ENCODE measurements around the gene DDIT4.
"Not testable (repeated sequence)": the region's sequence is repeated elsewhere in the genome, so short reads cannot be mapped to it uniquely, and the experiment has no call there.

The DDIT4 gene

GRCh38 chr10:72295330-72295910 lies 21.7 kb downstream of the DDIT4 start:
- DNase-seq (ENCODE audit: low read depth in 2 of 2) = no peak

DNA sequence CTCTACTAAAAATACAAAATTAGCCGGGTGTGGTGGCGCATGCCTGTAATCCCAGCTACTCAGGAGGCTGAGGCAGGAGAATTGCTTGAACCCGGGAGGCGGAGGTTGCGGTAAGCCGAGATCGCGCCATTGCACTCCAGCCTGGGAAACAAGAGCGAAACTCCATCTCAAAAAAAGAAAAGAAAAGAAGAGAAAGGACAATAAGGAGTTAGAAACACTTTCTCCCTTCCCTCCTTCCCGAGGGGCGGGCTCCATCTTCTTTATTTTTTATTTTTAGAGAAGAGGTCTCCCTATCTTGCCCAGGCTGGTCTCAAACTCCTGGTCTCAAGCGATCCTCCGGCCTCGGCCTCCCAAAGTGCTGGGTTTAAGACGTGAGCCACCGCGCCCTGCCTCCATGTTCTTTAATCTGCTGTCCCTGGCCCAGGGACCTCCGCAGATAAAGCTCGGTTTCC lies 23.1 kb downstream of the DDIT4 start:
- DNase-seq (ENCODE audit: low read depth in 2 of 2) = not testable (repeated sequence)

DNA sequence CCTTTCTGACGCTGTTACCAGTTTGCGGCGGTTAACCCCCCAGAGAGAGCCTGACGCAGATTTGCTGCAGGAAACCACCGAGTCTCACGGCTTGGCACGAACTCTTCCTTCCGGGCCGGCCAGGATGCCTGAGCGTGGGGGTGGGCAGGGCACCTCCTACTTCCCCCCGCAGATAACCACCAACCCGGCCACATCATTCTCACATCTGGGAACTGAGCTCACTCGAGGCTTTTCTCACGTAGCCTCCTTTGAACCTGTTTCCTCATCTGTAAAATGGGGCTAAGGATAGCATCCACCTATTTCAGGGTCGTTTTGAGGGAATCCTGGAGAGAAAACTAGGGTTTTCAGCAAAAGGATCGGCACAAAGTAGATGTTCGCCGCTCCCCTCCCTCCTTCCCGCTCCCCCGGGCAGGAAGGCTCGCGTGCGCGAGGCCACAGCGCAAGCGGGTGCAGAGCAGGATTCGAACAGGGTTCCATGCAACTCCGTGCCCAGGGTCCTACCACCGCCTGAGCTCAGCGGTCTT lies 23.6 kb downstream of the DDIT4 start:
- peak; percentile 91 to 93 for DNase-seq (ENCODE audit: low read depth in 2 of 2)

DNA sequence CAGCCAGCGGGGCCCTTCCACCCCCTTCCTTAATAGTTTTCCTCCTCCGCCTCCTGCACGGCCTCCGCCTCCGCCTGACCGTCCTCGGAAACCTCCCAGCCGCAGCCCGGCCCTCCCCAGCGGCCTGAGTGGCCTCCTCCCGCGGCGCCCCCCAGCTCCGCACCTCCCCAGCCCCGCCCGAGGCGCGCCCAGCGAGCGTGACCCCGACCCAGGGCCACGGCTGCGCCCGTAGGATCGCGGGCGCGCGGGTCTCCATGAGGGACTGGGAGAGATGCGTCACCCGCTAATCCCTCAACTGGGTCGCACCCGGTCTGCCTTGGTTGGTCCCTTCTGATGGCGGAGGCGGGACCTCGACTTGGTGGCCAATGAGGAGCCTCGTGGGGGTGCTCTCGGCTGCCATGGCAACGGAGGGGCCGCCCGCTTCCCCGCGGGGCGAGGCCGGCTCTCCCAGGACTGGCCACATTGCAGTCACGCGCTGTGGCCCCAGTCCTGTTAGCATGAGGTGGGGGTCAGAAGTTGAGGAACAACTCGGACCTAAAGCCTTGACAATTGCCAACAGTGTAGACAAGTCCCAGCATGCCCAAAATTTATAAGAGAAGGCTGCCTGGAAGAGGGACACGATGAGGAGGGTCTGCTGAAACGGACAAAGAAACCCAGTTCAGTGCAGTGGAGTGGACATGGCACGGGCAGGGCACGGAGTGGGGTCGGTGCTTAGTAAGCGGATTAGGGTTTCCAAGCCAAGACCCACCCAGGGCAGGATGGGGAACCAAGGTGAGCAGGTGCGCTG lies 24.3 kb downstream of the DDIT4 start:
- DNase-seq (ENCODE audit: low read depth in 2 of 2) = peak; percentile 92 to 93

- DNase-seq (ENCODE audit: low read depth in 2 of 2) = no peak
Observed at GRCh38 chr10:72298592-72299519, 25.1 kb downstream of the DDIT4 start.

GRCh38 chr10:72303424-72304128 lies 29.9 kb downstream of the DDIT4 start:
- DNase-seq (ENCODE audit: low read depth in 2 of 2) = no peak

DNA sequence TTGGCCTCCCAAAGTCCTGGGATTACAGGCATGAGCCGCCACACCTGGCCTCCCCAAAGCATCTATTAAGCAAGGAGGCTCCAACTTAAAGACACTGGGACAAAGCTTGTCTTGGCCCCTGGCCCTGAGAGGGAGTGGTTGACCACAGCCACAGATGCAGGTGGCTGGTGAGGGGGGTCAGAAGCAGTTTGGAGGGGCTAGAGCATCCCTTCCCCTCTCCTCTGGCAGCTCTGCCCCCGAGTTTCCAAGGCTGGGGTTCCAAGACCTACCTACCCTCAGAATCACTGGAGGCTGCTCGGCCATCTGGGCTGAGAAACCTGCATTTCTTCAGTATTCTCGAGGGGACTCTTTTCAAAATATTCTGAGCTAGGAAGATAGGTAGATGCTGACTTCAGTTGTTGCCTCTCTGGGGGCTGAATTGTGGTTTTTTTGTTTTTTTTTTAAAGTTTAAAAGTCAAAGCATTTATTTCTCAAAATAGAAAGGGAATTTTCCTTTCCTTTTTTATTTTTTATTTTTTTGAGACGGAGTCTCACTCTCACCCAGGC lies 32.6 kb downstream of the DDIT4 start:
- no peak for DNase-seq (ENCODE audit: low read depth in 2 of 2)

- DNase-seq (ENCODE audit: low read depth in 2 of 2) = not testable (repeated sequence)
Observed at GRCh38 chr10:72307711-72308110, 34.0 kb downstream of the DDIT4 start.

DNA sequence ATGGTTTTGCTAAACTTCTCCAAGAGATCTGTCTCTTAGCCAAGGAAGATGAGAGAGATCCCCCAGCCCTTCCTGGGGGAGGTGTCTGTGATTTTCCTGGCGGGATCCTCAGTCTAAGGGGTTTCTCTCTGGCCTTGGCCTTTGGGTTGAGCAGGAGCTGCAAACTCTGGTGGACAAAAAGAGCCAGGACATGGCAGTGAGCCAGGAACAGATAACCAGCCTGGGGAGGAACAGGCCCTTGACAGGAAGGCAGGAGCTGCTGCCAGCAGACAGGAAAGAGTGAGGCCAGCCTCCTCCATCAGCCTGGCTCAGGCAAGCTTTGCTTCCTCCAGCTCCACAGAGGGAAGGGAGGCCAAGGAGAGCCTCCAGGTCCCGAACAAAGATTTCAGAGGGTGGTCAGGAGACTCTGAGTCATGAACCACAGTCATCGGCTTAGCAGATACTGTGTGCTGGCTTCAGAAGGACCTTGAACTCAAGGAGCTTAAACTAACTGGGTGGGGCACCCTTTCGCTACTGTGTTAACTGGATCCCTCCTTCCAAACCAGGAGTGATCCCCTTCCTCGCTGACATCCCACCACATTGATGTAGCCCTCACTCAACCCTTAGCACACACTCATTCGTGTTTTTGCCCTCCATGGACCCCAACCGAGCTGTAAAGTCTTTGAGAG lies 34.7 kb downstream of the DDIT4 start:
- DNase-seq (ENCODE audit: low read depth in 2 of 2) = no peak

DNA sequence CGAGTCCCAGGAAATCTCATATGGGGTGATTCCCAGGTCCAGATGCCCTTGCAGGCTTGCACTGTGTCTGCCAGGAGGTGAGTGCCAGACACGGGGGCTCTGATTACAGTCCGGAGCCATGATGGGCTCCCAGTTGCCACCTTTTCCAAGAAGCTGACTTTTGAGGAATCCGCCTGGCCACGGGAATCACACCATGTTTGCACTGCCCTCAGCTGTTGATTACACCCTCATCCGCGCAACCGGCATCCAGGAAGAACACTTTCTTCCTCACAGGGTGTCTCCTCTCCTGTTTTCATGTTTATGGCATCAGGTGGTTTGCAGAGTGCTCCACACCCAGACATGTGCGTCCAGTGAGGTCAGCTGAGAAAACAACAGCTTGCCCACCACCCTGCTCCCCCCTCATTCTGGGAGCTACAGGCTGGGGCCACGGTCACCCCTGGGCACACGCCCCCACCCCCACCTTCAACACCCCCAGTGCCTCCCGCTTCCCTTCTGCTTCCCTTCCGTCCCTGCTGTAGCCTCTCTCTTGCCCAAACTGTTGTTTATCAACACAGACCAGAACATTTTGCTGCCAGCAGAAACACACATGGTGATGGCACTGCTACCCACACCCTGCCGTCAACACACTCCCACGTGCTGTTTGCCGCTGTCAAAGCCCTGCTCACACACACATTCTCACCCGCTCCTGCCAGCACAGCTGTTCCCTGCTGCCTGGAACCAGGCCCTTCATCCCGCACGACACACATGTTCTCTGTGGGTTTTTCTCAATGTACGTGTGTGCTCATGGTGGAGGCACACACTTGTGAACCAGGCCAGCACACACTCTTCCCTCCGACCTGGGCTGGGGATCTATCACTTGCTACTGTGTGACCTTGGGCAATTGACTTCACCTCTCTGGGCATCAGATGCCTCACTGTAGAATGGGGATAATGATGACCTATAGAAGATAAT lies 35.8 kb downstream of the DDIT4 start:
- no peak for DNase-seq (ENCODE audit: low read depth in 2 of 2)

- no peak for DNase-seq (ENCODE audit: low read depth in 2 of 2)
Observed at GRCh38 chr10:72310241-72310633, 36.5 kb downstream of the DDIT4 start.

- DNase-seq (ENCODE audit: low read depth in 2 of 2) = no peak
Observed at GRCh38 chr10:72310636-72311035, 36.9 kb downstream of the DDIT4 start.

DNA sequence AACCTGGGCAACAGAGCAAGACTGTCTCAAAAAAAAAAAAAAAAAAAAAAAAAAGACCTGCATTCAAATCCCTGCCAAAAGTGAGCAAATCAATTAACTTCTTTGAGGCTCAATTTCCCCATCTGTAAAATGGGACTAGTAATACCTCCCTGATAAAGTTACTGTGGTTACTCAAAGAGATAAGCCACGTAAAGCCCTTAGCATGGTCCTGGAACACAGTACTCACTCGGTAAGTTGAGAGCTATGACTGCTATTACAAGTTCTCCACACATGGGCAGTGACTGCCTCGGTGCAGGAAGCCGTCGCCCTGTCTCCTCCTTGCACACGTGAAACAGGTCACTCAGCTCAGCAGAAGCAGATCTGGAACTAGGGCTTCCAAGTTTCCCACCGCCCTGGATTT lies 37.9 kb downstream of the DDIT4 start:
- no peak for DNase-seq (ENCODE audit: low read depth in 2 of 2)

- no peak for DNase-seq (ENCODE audit: low read depth in 2 of 2)
Observed at GRCh38 chr10:72312865-72313391, 39.2 kb downstream of the DDIT4 start.

DNA sequence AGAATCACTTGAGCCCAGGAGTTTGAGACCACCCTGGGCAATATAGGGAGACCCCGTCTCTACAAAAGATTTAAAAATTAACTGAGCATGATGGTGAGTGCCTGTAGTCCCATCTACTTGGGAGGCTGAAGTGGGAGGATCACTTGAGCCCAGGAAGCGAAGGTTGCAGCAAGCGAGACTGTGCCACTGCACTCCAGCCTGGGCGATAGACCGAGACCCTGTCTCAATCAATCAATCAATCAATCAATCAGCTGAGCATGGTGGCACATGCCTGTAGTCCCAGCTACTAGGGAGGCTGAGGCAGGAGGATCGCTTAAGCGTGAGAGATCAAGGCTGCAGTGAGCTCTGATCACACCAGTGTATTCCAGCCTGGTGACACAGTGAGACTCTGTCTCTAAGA lies 40.5 kb downstream of the DDIT4 start:
- DNase-seq (ENCODE audit: low read depth in 2 of 2) = no peak

DNA sequence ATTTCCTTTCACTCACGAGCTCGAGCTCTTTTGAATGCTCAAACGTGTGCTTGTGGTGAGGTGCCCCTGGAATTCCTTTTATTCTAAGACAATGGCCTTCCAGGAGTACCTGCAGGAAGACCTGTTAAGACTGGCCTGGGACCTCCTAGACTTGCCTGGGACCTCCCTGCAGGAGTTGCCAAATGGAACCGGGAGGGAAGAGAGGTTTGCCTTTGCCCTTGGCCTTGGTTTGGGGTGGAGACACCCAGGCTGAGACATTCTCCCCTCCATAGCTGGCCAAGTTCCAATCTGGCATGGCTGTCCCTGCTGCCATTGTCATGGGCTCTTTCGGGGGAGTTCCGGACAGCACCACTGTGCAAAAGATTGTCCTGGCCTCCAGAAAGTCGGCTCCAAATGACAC lies 41.3 kb downstream of the DDIT4 start:
- no peak for DNase-seq (ENCODE audit: low read depth in 2 of 2)

GRCh38 chr10:72315611-72316385 lies 42.1 kb downstream of the DDIT4 start:
- DNase-seq (ENCODE audit: low read depth in 2 of 2) = no peak

DNA sequence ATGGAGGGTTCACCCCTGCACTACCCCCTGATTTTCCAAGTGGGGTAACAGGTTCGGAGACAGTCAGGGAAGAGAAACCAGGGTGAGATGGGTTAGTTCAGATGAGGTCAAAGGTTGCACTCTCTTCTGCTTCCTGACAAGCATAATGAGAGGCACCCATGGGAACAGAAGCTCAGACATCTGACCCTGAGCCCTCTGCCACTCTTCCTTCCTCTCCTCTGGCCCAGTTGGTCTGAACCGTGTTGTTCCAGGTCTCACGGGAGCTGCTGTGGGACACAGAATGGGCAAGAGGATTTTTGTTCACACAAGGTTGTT lies 42.6 kb downstream of the DDIT4 start:
- no peak for DNase-seq (ENCODE audit: low read depth in 2 of 2)
